DOHH2 (cell line): ENCODE measurements around the gene COLEC12.
"Not testable (repeated sequence)": the region's sequence is repeated elsewhere in the genome, so short reads cannot be mapped to it uniquely, and the experiment has no call there.

Source experiments
- H3F3A ChIP-seq: fragments of 200-600 bp; sonication (generic), shearing (Covaris generic); 2 replicates; pipeline ENCODE4 v1.6.0; 2016; ENCODE audit warnings: antibody characterized with exemption, mild to moderate bottlenecking; ENCODE audit not compliant: control insufficient read depth, insufficient read depth
- H3K27ac ChIP-seq: fragments of 200-600 bp; sonication (generic); 2 replicates; pipeline ENCODE4 v1.5.1; 2014; ENCODE audit warnings: low read depth, mild to moderate bottlenecking, low read length, moderate library complexity
- H3K27me3 ChIP-seq: fragments of 200-600 bp; sonication (generic); 2 replicates; pipeline ENCODE4 v1.6.1; 2014; ENCODE audit warnings: mild to moderate bottlenecking, low read length, mixed read lengths; ENCODE audit not compliant: control insufficient read depth
- H3K36me3 ChIP-seq: fragments of 200-600 bp; sonication (generic); 2 replicates; pipeline ENCODE4 v1.6.1; 2014; ENCODE audit warnings: mild to moderate bottlenecking, low read length, moderate library complexity, mixed read lengths; ENCODE audit not compliant: control insufficient read depth
- H3K4me1 ChIP-seq: fragments of 200-600 bp; sonication (generic); 2 replicates; pipeline ENCODE4 v1.6.1; 2014; ENCODE audit warnings: mild to moderate bottlenecking, low read length, mixed read lengths; ENCODE audit not compliant: control insufficient read depth
- H3K4me2 ChIP-seq: fragments of 200-600 bp; sonication (generic); 2 replicates; pipeline ENCODE4 v1.6.0; 2014; ENCODE audit warnings: mild to moderate bottlenecking, low read length, moderate library complexity
- H3K4me3 ChIP-seq: fragments of 200-600 bp; sonication (generic); 2 replicates; pipeline ENCODE4 v1.5.1; 2014; ENCODE audit warnings: mild to moderate bottlenecking, low read length, mixed read lengths
- H3K79me2 ChIP-seq: fragments of 200-600 bp; sonication (generic); 2 replicates; pipeline ENCODE4 v1.6.1; 2014; ENCODE audit warnings: mild to moderate bottlenecking, low read length, mixed read lengths; ENCODE audit not compliant: control insufficient read depth
- H3K9me2 ChIP-seq: fragments of 200-600 bp; sonication (generic); replicated peaks from 2 replicates; pipeline ENCODE4 v1.6.1; 2014; ENCODE audit warnings: mild to moderate bottlenecking, low read length, mixed read lengths; ENCODE audit not compliant: control insufficient read depth
- H3K9me3 ChIP-seq: fragments of 200-600 bp; sonication (generic); 2 replicates; pipeline ENCODE4 v1.6.1; 2014; ENCODE audit warnings: antibody characterized with exemption, low read length, mixed read lengths; ENCODE audit not compliant: control insufficient read depth, insufficient read depth
- H4K20me1 ChIP-seq: fragments of 200-600 bp; sonication (generic); 2 replicates; pipeline ENCODE4 v1.6.0; 2014; ENCODE audit warnings: low read depth, mild to moderate bottlenecking, antibody characterized with exemption, low read length, moderate library complexity; ENCODE audit not compliant: control insufficient read depth, insufficient read depth
- EZH2phosphoT487 ChIP-seq: fragments of 200-600 bp; sonication (generic); IDR thresholded peaks from 2 replicates; pipeline ENCODE4 v1.6.1; 2017; ENCODE audit warnings: borderline replicate concordance, mild to moderate bottlenecking, antibody characterized with exemption, low read length, moderate library complexity, mixed read lengths
- TF ChIP-seq, protein P1 (sequence below): fragments of 200-600 bp; sonication (generic); IDR thresholded peaks from one replicate; pipeline ENCODE4 v1.5.1; 2014; ENCODE audit warnings: antibody characterized with exemption, mild to moderate bottlenecking, low read depth, low read length; ENCODE audit not compliant: poor library complexity, severe bottlenecking

The COLEC12 gene

GRCh38 chr18:407626-408224, 92.8 kb downstream of the COLEC12 start:
- no peak overlapping the region for H3K27ac ChIP-seq

DNA sequence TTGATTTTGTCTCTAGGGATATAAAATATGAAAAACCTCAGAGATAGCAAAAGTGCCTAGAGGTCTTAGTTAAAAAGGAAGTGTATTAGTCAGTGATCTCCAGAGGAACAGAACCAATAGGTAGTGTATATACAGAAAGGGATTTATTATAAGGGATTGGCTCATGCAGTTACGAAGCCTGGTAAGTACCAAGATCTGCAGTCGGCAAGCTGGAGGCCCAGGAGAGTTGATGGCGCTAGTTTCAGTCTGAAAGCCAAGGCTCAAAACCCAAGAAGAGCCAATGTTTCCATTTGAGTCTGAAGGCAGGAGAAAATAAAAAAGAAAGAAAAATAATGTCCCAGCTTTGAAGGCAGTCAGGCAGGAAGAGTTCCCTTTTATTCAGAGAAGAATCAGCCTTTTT, 93.3 kb downstream of the COLEC12 start:
- Histone ChIP-seq H3K27me3 (no peaks in the 10 kb centered on the region), H3K79me2 (no peaks in the 10 kb centered on the region), H4K20me1 (no peaks in the 10 kb centered on the region), H3K4me1 (no peaks in the 10 kb centered on the region), H3K36me3 (no peaks in the 10 kb centered on the region), H3K9me2 (no peaks in the 10 kb centered on the region), H3F3A (no peaks in the 10 kb centered on the region), H3K4me3 (no peak overlapping the region), H3K27ac (no peak overlapping the region), H3K9me3 (no peaks in the 10 kb centered on the region; the same call in 1 of the 2 replicates), H3K4me2 (no peak overlapping the region)
- TF ChIP-seq, protein P1, sequence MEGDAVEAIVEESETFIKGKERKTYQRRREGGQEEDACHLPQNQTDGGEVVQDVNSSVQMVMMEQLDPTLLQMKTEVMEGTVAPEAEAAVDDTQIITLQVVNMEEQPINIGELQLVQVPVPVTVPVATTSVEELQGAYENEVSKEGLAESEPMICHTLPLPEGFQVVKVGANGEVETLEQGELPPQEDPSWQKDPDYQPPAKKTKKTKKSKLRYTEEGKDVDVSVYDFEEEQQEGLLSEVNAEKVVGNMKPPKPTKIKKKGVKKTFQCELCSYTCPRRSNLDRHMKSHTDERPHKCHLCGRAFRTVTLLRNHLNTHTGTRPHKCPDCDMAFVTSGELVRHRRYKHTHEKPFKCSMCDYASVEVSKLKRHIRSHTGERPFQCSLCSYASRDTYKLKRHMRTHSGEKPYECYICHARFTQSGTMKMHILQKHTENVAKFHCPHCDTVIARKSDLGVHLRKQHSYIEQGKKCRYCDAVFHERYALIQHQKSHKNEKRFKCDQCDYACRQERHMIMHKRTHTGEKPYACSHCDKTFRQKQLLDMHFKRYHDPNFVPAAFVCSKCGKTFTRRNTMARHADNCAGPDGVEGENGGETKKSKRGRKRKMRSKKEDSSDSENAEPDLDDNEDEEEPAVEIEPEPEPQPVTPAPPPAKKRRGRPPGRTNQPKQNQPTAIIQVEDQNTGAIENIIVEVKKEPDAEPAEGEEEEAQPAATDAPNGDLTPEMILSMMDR: no peak
- TF ChIP-seq EZH2phosphoT487: no peak

More at GRCh38 chr18:407626-408224, 92.8 kb downstream of the COLEC12 start:
- Histone ChIP-seq H3K4me2 (no peak overlapping the region), H3K9me3 (no peaks in the 10 kb centered on the region; the same call in 1 of the 2 replicates), H3K79me2 (no peaks in the 10 kb centered on the region), H3K36me3 (no peaks in the 10 kb centered on the region), H3F3A (no peaks in the 10 kb centered on the region), H3K9me2 (no peaks in the 10 kb centered on the region), H3K27me3 (no peaks in the 10 kb centered on the region), H3K4me1 (no peaks in the 10 kb centered on the region), H3K4me3 (no peak overlapping the region), H4K20me1 (no peaks in the 10 kb centered on the region)
- TF ChIP-seq EZH2phosphoT487: no peak
- TF ChIP-seq, protein P1: no peak

- H3K9me2 ChIP-seq: no peaks in the 10 kb centered on the region
- no peaks in the 10 kb centered on the region for H4K20me1 ChIP-seq
- TF ChIP-seq EZH2phosphoT487: no peak
- TF ChIP-seq, protein P1: no peak
- no peak overlapping the region for H3K27ac ChIP-seq
- no peaks in the 10 kb centered on the region for H3K36me3 ChIP-seq
- no peaks in the 10 kb centered on the region for H3K27me3 ChIP-seq
- H3F3A ChIP-seq: no peaks in the 10 kb centered on the region
- H3K4me2 ChIP-seq: no peak overlapping the region
- no peaks in the 10 kb centered on the region for H3K4me1 ChIP-seq
- no peaks in the 10 kb centered on the region for H3K79me2 ChIP-seq
- no peaks in the 10 kb centered on the region; the same call in 1 of the 2 replicates for H3K9me3 ChIP-seq
- H3K4me3 ChIP-seq: no peak overlapping the region
These were observed 93.8 kb downstream of the COLEC12 start for GRCh38 chr18:406677-407076.

DNA sequence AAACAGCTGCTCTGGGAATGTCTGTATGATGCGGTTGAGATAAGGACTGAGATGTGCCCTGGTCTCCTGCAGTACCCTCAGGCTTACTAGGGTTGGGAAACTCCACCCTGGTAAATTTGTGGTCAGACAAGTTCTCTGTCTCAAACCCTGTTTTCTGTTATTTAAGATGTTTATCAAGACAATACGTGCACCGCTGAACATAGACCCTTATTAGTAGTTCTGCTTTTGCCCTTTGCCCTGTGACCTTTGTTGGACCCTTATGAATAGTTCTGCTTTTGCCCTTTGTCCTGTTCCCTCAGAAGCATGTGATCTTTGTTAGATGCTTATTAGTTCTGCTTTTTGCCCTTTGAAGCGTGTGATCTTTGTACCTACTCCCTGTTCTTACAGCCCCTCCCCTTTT, 95.5 kb downstream of the COLEC12 start:
- H3K27ac ChIP-seq, H3K36me3 ChIP-seq, H3K79me2 ChIP-seq, H3K9me3 ChIP-seq, H3K4me2 ChIP-seq, H4K20me1 ChIP-seq, H3K4me1 ChIP-seq, H3F3A ChIP-seq, H3K4me3 ChIP-seq, H3K9me2 ChIP-seq, H3K27me3 ChIP-seq: not testable (repeated sequence)
